Measurements from ENCODE around the gene BOK.
"Not testable (repeated sequence)": the region's sequence is repeated elsewhere in the genome, so short reads cannot be mapped to it uniquely, and the experiment has no call there.

GRCh38 chr2:241589863-241590262 lies 31.3 kb downstream of the BOK start:
- TF ChIP-seq CTCF, POLR2A (IDR thresholded peaks at IDR 0.05): not testable (repeated sequence)
